Fibroblast of the aortic adventitia (primary cell): ENCODE data around the gene VTI1A. TPM values are rescaled to one million over a fixed set of nuclear protein-coding genes. Genes with fewer than 3 reads are reported as not detected.

ENCODE experiments used
- DNase-seq: peaks from one replicate; pipeline ENCODE4 v3.0.0-alpha.2; 2010; ENCODE audit warnings: low read depth
- H3K4me3 ChIP-seq: 2 replicates; pipeline ENCODE4 v1.5.1; 2011; ENCODE audit warnings: low read depth, mild to moderate bottlenecking, control low read depth, low read length, moderate library complexity
- CTCF ChIP-seq: IDR thresholded peaks from 2 replicates; pipeline ENCODE4 v1.5.1; 2011; ENCODE audit warnings: mild to moderate bottlenecking, low read length, control low read depth, inconsistent platforms; ENCODE audit not compliant: insufficient read depth
- total RNA-seq: library from RNA; depleted of rRNA; stranded (reverse); fragments of >200 nt; gene quantifications from 2 replicates; pipeline ENCODE4 v1.2.3, GENCODE V29; 2012; ENCODE audit warnings: low replicate concordance

VTI1A gene
- total RNA-seq, 1 donor, result 44.5 TPM

DNA sequence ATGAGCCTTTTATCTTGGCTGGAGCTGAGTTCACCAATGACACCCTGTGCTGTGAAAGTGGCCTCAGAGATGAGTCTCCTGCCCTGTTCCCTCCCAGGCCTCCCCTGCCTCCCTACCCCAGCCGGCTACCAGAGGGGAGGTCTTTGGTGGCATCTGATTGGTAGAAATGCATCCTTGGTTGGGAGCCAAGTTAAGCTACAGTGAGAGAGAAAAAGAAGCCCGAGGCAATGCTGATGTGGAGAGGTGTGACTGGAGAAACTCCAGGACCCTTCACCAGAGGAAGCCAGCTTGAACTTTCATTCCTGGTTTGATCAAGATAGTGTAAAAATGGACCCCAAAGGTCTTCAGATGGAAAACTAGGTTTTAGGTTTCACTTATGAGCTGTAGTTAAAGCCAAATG is 311.9 kb downstream of the VTI1A start:
- DNase-seq, result no peak
- no peak overlapping the region for H3K4me3 ChIP-seq
- TF ChIP-seq CTCF, result no peak

DNA sequence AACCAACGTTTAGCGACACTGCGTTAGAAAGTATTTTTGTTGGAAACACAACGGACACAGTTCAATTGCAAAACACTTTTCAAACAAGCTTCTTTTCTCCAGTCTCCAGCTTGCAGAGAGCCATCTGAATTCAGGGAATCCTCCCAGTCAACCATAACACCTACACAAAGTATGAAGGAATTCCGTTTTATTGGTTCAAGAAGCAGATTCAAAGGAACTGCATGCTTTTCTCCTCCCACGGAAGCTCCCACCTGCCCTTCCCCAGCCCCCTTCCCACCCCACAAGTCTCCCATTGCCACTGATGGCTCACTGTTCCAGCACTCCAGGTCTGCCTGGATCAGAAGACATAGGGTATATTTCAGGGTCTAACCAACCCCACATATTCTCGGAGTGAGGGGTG is 312.5 kb downstream of the VTI1A start:
- TF ChIP-seq CTCF, result no peak

DNA sequence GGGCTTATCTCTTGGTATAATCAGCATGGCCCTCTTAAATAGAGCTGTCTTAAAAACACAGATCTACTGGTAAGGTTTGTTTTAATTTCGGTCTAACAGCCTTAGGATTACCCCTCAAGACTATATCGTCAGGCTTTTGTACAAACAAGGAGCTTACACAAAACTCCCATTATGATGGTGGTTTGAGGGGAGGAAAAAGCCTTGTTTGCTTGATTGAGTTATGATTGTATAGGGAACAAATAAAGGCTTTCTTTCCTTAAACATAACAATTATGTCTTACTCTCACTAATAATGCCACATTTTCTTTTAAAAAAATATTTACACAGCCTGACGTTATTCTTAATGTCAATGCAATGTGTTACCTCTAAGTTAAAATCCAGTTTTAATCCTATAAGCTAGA is 314.2 kb downstream of the VTI1A start:
- DNase-seq, result no peak
- TF ChIP-seq CTCF, result no peak
- H3K4me3 ChIP-seq, result no peak overlapping the region

More for the DNA sequence above, 312.5 kb downstream of the VTI1A start:
- no peak overlapping the region for H3K4me3 ChIP-seq
- DNase-seq, result no peak

DNA sequence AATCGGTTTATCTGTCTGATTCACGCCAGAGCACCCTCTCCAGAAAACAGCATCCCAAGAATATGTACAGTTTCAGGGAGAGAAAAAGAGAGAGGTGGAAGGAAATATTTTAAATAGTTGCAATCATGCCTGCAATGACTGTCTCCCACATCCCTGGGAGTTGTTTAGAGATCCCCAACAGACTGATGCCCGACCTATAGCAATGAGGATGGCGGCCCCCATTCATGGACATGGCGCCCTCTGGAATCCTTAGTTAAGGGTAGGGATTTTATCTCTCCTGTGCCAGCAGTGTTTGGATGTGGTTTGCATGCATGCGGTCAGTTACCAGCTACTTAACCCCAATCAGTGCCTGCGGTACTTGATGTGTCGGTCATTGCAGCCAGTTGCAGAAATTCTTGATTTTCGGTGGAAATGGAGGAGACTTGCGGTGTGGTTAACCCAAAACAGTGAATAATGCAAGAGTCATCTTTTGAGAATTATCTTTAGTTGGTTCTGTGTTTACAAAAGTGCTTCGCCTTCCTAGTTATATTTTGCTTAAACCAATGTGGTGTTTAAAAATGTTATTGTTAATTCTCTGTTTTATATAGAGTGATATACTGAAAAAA is 317.0 kb downstream of the VTI1A start:
- DNase-seq, result no peak
- H3K4me3 ChIP-seq, result no peak overlapping the region
- TF ChIP-seq CTCF, result no peak

DNA sequence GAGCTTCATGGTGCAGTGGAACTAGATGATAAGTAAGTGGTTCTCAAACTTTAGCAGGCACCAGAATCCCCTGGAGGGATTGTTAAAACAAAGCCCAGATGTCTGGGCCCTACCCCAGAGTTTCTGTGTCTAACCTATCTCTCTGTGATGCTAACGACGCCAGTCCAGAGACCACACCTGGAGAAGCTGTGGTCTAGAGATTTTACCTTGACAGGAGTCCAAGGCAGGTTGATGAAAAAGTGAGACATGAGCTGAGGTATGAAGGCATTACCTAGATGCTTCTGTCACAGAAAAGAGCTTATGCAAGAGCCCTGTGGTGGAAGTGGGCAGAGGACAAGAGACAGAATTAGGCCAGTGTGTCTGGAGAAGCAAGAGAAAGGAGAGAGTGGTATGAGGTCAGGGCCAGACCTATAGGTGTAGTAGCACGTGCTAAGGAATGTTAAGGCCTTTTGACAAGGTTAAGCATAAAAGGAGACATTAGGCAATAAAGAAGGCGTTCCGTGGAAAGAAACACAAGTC is 318.8 kb downstream of the VTI1A start:
- H3K4me3 ChIP-seq, result no peak overlapping the region
- DNase-seq, result no peak
- TF ChIP-seq CTCF, result no peak

DNA sequence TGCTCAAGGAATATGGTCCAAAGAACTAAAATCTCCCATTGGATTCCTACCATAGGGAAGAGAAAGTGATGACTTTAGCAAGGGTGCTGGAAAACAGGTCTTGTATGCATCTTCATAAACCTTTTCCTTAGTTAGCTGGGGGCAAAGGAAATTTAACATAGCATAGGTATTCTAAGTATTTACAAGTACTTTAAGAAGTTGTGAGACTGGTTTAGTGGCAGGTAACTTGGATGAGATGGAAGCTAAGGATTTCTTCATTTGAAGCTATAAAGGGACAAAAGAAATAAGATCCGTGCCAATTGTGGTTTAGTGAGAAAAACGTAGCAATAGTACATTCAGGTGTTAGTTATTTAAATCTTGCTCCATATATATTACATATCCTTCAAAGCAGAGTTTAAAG is 319.6 kb downstream of the VTI1A start:
- no peak for DNase-seq
- no peak for TF ChIP-seq CTCF
- no peak overlapping the region for H3K4me3 ChIP-seq

GRCh38 chr10:112767156-112767555 is 320.1 kb downstream of the VTI1A start:
- no peak overlapping the region for H3K4me3 ChIP-seq
- no peak for DNase-seq
- no peak for TF ChIP-seq CTCF
